Kidney epithelial cell (primary cell): ENCODE results near the gene ACAA1. TPM values are rescaled to one million over a fixed set of nuclear protein-coding genes. Genes with fewer than 3 reads are reported as not detected.

ENCODE experiments used
- total RNA-seq: library from RNA; depleted of rRNA; stranded (reverse); fragments of >200 nt; gene quantifications from 2 replicates; pipeline ENCODE4 v1.2.3, GENCODE V29; 2015

The ACAA1 gene
- total RNA-seq, 1 donor from 2014 or later, result 54.5 TPM

Other genes with a start within 250 kb of the ACAA1 start
- gene VILL, start 146.3 kb downstream of the ACAA1 start, total RNA-seq, result 7.8 and 11.6 TPM in 2 replicates
- 19.0 and 21.8 TPM in 2 replicates for gene PLCD1, start 107.5 kb downstream of the ACAA1 start, total RNA-seq
- gene DLEC1, start 97.9 kb downstream of the ACAA1 start, total RNA-seq, result 0.17 TPM in 1 of 2 replicates, not detected in the other
- gene MYD88, start 1.5 kb upstream of the ACAA1 start, total RNA-seq, result 36.5 and 71.2 TPM in 2 replicates
- 38.1 and 41.9 TPM in 2 replicates for gene OXSR1, start 28.4 kb upstream of the ACAA1 start, total RNA-seq
- 0.34 TPM in 1 of 2 replicates, not detected in the other for gene SLC22A13, start 128.7 kb upstream of the ACAA1 start, total RNA-seq
- 0.58 TPM in 1 of 2 replicates, not detected in the other for gene SLC22A14, start 145.2 kb upstream of the ACAA1 start, total RNA-seq
- gene XYLB, start 209.7 kb upstream of the ACAA1 start, total RNA-seq, result 1.9 and 2.6 TPM in 2 replicates